Natural killer cell (primary cell): ENCODE data around the gene AICDA. TPM values are rescaled to one million over a fixed set of nuclear protein-coding genes. Genes with fewer than 3 reads are reported as not detected.

ENCODE experiments used
- ATAC-seq, 3 donors: fragments of 150-1000 bp in 2 of 3; fragments of 200-7000 bp in 1 of 3; cut with Tn5 transposase; 1 replicate in 1 of 3; 2 replicates in 2 of 3; pipeline ENCODE4 v1.10.0; 2021; ENCODE audit warnings: mild to moderate bottlenecking in 2 of 3, moderate library complexity in 2 of 3
- DNase-seq, 2 donors: peaks; one replicate each; pipeline versions ENCODE4 v3.0.0 to v3.0.0-alpha.2; 2013 to 2021; ENCODE audit warnings: mixed read lengths in 1 of 2
- H3K27ac ChIP-seq: one replicate; pipeline ENCODE4 v1.5.1; 2013; ENCODE audit warnings: mild to moderate bottlenecking, low read length
- H3K27me3 ChIP-seq: one replicate; pipeline ENCODE4 v1.6.1; 2013; ENCODE audit warnings: low read length; ENCODE audit not compliant: control insufficient read depth, insufficient read depth
- H3K36me3 ChIP-seq: one replicate; pipeline ENCODE4 v1.6.1; 2013; ENCODE audit warnings: low read length; ENCODE audit not compliant: control insufficient read depth, insufficient read depth
- H3K4me1 ChIP-seq: one replicate; pipeline ENCODE4 v1.6.1; 2013; ENCODE audit warnings: low read length; ENCODE audit not compliant: control insufficient read depth, insufficient read depth
- H3K4me3 ChIP-seq: one replicate; pipeline ENCODE4 v1.5.1; 2013; ENCODE audit warnings: low read length
- H3K9me3 ChIP-seq: one replicate; pipeline ENCODE4 v1.6.1; 2013; ENCODE audit warnings: low read length; ENCODE audit not compliant: control insufficient read depth, insufficient read depth
- H3K27ac Mint-ChIP-seq, 2 donors: one replicate each; pipeline ENCODE4 v1.8.0; 2022; ENCODE audit warnings: mild to moderate bottlenecking in 2 of 2, mixed read lengths in 2 of 2, moderate library complexity in 1 of 2
- H3K27me3 Mint-ChIP-seq, 2 donors: one replicate each; pipeline ENCODE4 v1.8.0; 2022; ENCODE audit warnings: low read depth in 2 of 2, mixed read lengths in 2 of 2
- H3K36me3 Mint-ChIP-seq: one replicate; pipeline ENCODE4 v1.8.0; 2022; ENCODE audit warnings: mixed read lengths
- H3K4me1 Mint-ChIP-seq, 2 donors: one replicate each; pipeline ENCODE4 v1.8.0; 2022; ENCODE audit warnings: mixed read lengths in 2 of 2
- H3K4me3 Mint-ChIP-seq: one replicate; pipeline ENCODE4 v1.8.0; 2022; ENCODE audit warnings: mild to moderate bottlenecking, moderate library complexity, mixed read lengths
- H3K9me3 Mint-ChIP-seq, 2 donors: one replicate each; pipeline ENCODE4 v1.8.0; 2022; ENCODE audit warnings: mixed read lengths in 2 of 2
- CTCF ChIP-seq: fragments of 200-600 bp; IDR thresholded peaks from one replicate; pipeline ENCODE4 v1.8.0; 2022; ENCODE audit warnings: antibody characterized with exemption
- WGBS: methylation state at CpG from one replicate; pipeline ENCODE4 v1.1.7; 2013; ENCODE audit warnings: missing lambda C conversion rate; ENCODE audit not compliant: insufficient coverage; 5-methylcytosine and 5-hydroxymethylcytosine counted together
- intact Hi-C: fragments of 100-400 bp; cut with micrococcal nuclease; formaldehyde crosslinking; loops from one replicate; pipeline ENCODE4 v1.14.2; 2022
- total RNA-seq, 4 donors: library from RNA; stranded (reverse); fragments of 120-200 nt in 1 of 4; gene quantifications; one replicate each; pipeline versions ENCODE4 v1.2.3 to v1.2.4, GENCODE V29; 2013 to 2022

AICDA gene
- total RNA-seq, 3 donors from 2014 or later (not counting 1 experiment from before 2014, with no cell fraction given): not detected

- Mint-ChIP-seq H3K4me1 (peaks cover 0 to 10% of the 10 kb centered on the region in 2 donors), H3K9me3 (no peaks in the 10 kb centered on the region), H3K27ac (no peak overlapping the region), H3K36me3 (no peaks in the 10 kb centered on the region), H3K27me3 (peaks cover 28 to 30% of the 10 kb centered on the region in 2 donors), H3K4me3 (no peak overlapping the region)
- no peaks in the 10 kb centered on the region for H3K9me3 ChIP-seq
- H3K36me3 ChIP-seq: no peaks in the 10 kb centered on the region
- H3K4me1 ChIP-seq: no peaks in the 10 kb centered on the region
- 96% methylated on average over 6 of the region's 6 CpGs for WGBS
- no peak for TF ChIP-seq CTCF
- no peak overlapping the region for H3K4me3 ChIP-seq
- H3K27ac ChIP-seq: no peak overlapping the region
- no peaks in the 10 kb centered on the region for H3K27me3 ChIP-seq
- no peak for DNase-seq
- no peak for ATAC-seq
- intact Hi-C loops: no loop called here
Measured at GRCh38 chr12:8606890-8607289, 5.8 kb downstream of the AICDA start.

GRCh38 chr12:8605057-8605456 lies 7.6 kb downstream of the AICDA start:
- no peak overlapping the region for H3K4me3 Mint-ChIP-seq
- no peak for TF ChIP-seq CTCF
- Histone ChIP-seq H3K27me3 (no peaks in the 10 kb centered on the region), H3K27ac (no peak overlapping the region), H3K4me3 (no peak overlapping the region), H3K36me3 (no peaks in the 10 kb centered on the region), H3K9me3 (no peaks in the 10 kb centered on the region), H3K4me1 (no peaks in the 10 kb centered on the region)
- ATAC-seq (no peak), DNase-seq (no peak)
- peaks cover 0 to 10% of the 10 kb centered on the region in 2 donors for H3K4me1 Mint-ChIP-seq
- no peak overlapping the region for H3K27ac Mint-ChIP-seq
- peaks cover 28 to 35% of the 10 kb centered on the region in 2 donors for H3K27me3 Mint-ChIP-seq
- intact Hi-C loops: no loop called here
- H3K9me3 Mint-ChIP-seq: no peaks in the 10 kb centered on the region
- 95% methylated on average over 30 of the region's 30 CpGs for WGBS
- no peaks in the 10 kb centered on the region for H3K36me3 Mint-ChIP-seq

DNA sequence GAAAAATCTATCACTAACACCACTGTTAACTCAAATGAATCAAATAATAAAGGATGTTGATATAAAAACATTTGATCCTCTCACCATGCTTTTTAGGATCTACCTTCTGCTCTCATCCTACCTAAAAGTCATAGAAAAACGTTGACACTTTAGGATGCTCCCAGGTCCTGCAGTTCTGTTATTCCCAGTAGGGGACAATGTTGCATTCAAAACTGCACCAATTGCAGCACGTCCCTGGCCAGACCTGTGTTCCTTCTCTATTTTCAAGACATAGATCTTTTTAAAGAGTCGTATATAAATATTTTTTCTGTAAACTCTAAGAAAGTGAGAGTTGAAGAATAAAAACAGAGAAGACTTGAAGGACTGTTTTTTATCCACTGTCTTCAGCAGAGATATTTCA lies 8.8 kb downstream of the AICDA start:
- Histone ChIP-seq H3K4me3 (no peak overlapping the region), H3K4me1 (no peaks in the 10 kb centered on the region), H3K9me3 (no peaks in the 10 kb centered on the region), H3K27me3 (no peaks in the 10 kb centered on the region), H3K36me3 (no peaks in the 10 kb centered on the region), H3K27ac (no peak overlapping the region)
- Mint-ChIP-seq H3K9me3 (no peaks in the 10 kb centered on the region), H3K4me1 (peaks cover 0 to 2% of the 10 kb centered on the region in 2 donors), H3K36me3 (no peaks in the 10 kb centered on the region), H3K4me3 (no peak overlapping the region), H3K27me3 (peaks cover 24 to 40% of the 10 kb centered on the region in 2 donors), H3K27ac (no peak overlapping the region)
- DNase-seq: no peak
- 47% methylated on average over 2 of the region's 3 CpGs for WGBS
- intact Hi-C loops: no loop called here
- no peak for ATAC-seq
- TF ChIP-seq CTCF: no peak

GRCh38 chr12:8603286-8603685 lies 9.4 kb downstream of the AICDA start:
- Histone ChIP-seq H3K27ac (no peak overlapping the region), H3K9me3 (no peaks in the 10 kb centered on the region), H3K4me1 (no peaks in the 10 kb centered on the region), H3K36me3 (no peaks in the 10 kb centered on the region), H3K4me3 (no peak overlapping the region), H3K27me3 (no peaks in the 10 kb centered on the region)
- Mint-ChIP-seq H3K4me3 (no peak overlapping the region), H3K9me3 (no peaks in the 10 kb centered on the region), H3K36me3 (no peaks in the 10 kb centered on the region), H3K4me1 (no peaks in the 10 kb centered on the region), H3K27ac (no peak overlapping the region), H3K27me3 (peaks cover 22 to 40% of the 10 kb centered on the region in 2 donors)
- no peak for TF ChIP-seq CTCF
- DNase-seq (no peak), ATAC-seq (no peak)
- 0% methylated on average over 1 of the region's 2 CpGs for WGBS
- intact Hi-C loops: no loop called here
